Measurements from ENCODE around the gene KLB.

DNA sequence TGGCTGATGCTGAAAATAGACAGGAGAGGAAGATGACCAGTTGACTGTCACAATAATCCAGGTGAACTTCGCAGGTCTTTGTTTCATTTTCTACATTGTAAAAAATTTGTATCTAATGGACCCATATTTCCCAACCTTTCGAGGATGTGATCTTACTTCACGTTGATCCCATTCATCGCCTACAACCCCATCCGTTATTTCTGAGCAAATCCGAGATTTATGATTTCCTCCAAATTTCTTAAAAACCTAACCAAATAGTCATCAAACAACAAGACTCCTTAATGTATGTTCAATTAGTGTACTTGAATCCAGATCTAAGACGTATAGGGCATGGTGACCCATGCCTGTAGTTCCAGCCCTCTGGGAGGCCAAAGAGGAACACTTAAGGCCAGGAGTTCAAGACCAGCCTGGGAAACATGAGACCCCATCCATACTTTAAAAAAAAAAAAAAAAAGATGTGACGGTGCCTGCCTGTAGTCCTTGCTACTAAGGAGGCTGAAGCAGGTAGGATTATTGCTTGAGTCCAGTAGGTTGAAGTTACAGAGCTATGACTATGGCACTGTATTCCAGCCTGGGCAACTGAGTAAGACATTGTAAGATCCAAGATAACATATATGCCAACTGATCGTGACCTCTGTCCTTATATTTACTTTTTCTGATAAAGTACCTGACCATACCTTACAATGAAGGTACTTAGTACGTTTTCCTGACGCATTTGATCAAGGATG is 46.3 kb downstream of the KLB start:
- TF ChIP-seq, protein P1, sequence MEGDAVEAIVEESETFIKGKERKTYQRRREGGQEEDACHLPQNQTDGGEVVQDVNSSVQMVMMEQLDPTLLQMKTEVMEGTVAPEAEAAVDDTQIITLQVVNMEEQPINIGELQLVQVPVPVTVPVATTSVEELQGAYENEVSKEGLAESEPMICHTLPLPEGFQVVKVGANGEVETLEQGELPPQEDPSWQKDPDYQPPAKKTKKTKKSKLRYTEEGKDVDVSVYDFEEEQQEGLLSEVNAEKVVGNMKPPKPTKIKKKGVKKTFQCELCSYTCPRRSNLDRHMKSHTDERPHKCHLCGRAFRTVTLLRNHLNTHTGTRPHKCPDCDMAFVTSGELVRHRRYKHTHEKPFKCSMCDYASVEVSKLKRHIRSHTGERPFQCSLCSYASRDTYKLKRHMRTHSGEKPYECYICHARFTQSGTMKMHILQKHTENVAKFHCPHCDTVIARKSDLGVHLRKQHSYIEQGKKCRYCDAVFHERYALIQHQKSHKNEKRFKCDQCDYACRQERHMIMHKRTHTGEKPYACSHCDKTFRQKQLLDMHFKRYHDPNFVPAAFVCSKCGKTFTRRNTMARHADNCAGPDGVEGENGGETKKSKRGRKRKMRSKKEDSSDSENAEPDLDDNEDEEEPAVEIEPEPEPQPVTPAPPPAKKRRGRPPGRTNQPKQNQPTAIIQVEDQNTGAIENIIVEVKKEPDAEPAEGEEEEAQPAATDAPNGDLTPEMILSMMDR (conservative IDR thresholded peaks at IDR 0.05; ENCODE audit: low read depth in 2 of 2): no peak
- TF ChIP-seq EZH2 (IDR thresholded peaks at IDR 0.05; ENCODE audit: low read depth, unreplicated experiment): no peak
- TF ChIP-seq, protein P2, sequence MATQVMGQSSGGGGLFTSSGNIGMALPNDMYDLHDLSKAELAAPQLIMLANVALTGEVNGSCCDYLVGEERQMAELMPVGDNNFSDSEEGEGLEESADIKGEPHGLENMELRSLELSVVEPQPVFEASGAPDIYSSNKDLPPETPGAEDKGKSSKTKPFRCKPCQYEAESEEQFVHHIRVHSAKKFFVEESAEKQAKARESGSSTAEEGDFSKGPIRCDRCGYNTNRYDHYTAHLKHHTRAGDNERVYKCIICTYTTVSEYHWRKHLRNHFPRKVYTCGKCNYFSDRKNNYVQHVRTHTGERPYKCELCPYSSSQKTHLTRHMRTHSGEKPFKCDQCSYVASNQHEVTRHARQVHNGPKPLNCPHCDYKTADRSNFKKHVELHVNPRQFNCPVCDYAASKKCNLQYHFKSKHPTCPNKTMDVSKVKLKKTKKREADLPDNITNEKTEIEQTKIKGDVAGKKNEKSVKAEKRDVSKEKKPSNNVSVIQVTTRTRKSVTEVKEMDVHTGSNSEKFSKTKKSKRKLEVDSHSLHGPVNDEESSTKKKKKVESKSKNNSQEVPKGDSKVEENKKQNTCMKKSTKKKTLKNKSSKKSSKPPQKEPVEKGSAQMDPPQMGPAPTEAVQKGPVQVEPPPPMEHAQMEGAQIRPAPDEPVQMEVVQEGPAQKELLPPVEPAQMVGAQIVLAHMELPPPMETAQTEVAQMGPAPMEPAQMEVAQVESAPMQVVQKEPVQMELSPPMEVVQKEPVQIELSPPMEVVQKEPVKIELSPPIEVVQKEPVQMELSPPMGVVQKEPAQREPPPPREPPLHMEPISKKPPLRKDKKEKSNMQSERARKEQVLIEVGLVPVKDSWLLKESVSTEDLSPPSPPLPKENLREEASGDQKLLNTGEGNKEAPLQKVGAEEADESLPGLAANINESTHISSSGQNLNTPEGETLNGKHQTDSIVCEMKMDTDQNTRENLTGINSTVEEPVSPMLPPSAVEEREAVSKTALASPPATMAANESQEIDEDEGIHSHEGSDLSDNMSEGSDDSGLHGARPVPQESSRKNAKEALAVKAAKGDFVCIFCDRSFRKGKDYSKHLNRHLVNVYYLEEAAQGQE (IDR thresholded peaks at IDR 0.05; ENCODE audit: unreplicated experiment): no peak
- TF ChIP-seq EZH2phosphoT487 (IDR thresholded peaks at IDR 0.05; ENCODE audit: unreplicated experiment): no peak
- TF ChIP-seq POLR2AphosphoS5 (IDR thresholded peaks at IDR 0.05; ENCODE audit: low read depth): no peak
- no peak for TF ChIP-seq NANOG (IDR thresholded peaks at IDR 0.05; ENCODE audit: borderline replicate concordance)
- TF ChIP-seq CREB1 (CRISPR knock-in tag; IDR thresholded peaks at IDR 0.05; ENCODE audit: low read depth): no peak
- no peak for TF ChIP-seq STAT1 (IDR thresholded peaks at IDR 0.05; ENCODE audit: unreplicated experiment)
- TF ChIP-seq ZNF114 (CRISPR knock-in tag; IDR thresholded peaks at IDR 0.05): no peak
- TF ChIP-seq JUNB (IDR thresholded peaks at IDR 0.05; ENCODE audit: unreplicated experiment): no peak
- TF ChIP-seq, protein P3, sequence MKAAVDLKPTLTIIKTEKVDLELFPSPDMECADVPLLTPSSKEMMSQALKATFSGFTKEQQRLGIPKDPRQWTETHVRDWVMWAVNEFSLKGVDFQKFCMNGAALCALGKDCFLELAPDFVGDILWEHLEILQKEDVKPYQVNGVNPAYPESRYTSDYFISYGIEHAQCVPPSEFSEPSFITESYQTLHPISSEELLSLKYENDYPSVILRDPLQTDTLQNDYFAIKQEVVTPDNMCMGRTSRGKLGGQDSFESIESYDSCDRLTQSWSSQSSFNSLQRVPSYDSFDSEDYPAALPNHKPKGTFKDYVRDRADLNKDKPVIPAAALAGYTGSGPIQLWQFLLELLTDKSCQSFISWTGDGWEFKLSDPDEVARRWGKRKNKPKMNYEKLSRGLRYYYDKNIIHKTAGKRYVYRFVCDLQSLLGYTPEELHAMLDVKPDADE (IDR thresholded peaks at IDR 0.05): no peak
- TF ChIP-seq ZNF331 (CRISPR knock-in tag; IDR thresholded peaks at IDR 0.05; ENCODE audit: low read depth): no peak
- TF ChIP-seq, protein P4, sequence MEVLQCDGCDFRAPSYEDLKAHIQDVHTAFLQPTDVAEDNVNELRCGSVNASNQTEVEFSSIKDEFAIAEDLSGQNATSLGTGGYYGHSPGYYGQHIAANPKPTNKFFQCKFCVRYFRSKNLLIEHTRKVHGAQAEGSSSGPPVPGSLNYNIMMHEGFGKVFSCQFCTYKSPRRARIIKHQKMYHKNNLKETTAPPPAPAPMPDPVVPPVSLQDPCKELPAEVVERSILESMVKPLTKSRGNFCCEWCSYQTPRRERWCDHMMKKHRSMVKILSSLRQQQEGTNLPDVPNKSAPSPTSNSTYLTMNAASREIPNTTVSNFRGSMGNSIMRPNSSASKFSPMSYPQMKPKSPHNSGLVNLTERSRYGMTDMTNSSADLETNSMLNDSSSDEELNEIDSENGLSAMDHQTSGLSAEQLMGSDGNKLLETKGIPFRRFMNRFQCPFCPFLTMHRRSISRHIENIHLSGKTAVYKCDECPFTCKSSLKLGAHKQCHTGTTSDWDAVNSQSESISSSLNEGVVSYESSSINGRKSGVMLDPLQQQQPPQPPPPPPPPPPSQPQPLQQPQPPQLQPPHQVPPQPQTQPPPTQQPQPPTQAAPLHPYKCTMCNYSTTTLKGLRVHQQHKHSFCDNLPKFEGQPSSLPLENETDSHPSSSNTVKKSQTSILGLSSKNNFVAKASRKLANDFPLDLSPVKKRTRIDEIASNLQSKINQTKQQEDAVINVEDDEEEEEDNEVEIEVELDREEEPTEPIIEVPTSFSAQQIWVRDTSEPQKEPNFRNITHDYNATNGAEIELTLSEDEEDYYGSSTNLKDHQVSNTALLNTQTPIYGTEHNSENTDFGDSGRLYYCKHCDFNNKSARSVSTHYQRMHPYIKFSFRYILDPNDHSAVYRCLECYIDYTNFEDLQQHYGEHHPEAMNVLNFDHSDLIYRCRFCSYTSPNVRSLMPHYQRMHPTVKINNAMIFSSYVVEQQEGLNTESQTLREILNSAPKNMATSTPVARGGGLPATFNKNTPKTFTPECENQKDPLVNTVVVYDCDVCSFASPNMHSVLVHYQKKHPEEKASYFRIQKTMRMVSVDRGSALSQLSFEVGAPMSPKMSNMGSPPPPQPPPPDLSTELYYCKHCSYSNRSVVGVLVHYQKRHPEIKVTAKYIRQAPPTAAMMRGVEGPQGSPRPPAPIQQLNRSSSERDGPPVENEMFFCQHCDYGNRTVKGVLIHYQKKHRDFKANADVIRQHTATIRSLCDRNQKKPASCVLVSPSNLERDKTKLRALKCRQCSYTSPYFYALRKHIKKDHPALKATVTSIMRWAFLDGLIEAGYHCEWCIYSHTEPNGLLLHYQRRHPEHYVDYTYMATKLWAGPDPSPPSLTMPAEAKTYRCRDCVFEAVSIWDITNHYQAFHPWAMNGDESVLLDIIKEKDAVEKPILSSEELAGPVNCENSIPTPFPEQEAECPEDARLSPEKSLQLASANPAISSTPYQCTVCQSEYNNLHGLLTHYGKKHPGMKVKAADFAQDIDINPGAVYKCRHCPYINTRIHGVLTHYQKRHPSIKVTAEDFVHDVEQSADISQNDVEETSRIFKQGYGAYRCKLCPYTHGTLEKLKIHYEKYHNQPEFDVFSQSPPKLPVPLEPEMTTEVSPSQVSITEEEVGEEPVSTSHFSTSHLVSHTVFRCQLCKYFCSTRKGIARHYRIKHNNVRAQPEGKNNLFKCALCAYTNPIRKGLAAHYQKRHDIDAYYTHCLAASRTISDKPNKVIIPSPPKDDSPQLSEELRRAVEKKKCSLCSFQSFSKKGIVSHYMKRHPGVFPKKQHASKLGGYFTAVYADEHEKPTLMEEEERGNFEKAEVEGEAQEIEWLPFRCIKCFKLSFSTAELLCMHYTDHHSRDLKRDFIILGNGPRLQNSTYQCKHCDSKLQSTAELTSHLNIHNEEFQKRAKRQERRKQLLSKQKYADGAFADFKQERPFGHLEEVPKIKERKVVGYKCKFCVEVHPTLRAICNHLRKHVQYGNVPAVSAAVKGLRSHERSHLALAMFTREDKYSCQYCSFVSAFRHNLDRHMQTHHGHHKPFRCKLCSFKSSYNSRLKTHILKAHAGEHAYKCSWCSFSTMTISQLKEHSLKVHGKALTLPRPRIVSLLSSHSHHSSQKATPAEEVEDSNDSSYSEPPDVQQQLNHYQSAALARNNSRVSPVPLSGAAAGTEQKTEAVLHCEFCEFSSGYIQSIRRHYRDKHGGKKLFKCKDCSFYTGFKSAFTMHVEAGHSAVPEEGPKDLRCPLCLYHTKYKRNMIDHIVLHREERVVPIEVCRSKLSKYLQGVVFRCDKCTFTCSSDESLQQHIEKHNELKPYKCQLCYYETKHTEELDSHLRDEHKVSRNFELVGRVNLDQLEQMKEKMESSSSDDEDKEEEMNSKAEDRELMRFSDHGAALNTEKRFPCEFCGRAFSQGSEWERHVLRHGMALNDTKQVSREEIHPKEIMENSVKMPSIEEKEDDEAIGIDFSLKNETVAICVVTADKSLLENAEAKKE (CRISPR knock-in tag; IDR thresholded peaks at IDR 0.05): no peak
